Peyer's patch (tissue), 4 donors: ENCODE data around the gene PRXL2B. TPM values are rescaled to one million over a fixed set of nuclear protein-coding genes. Genes with fewer than 3 reads are reported as not detected.
"Not testable (repeated sequence)": the region's sequence is repeated elsewhere in the genome, so short reads cannot be mapped to it uniquely, and the experiment has no call there.

Source experiments
- DNase-seq, 3 donors: peaks; one replicate each; pipeline ENCODE4 v3.0.0-alpha.2; 2017 to 2019
- H3K27ac ChIP-seq, 4 donors: fragments of 200-600 bp; sonication (generic); one replicate each; pipeline ENCODE4 v1.5.1; 2016 to 2019
- H3K27me3 ChIP-seq, 2 donors: fragments of 200-600 bp; sonication (generic); one replicate each; pipeline ENCODE4 v1.5.1; 2019
- H3K36me3 ChIP-seq, 3 donors: fragments of 200-600 bp; sonication (generic); one replicate each; pipeline ENCODE4 v1.5.1; 2016 to 2019
- H3K4me1 ChIP-seq, 4 donors: fragments of 200-600 bp; sonication (generic); one replicate each; pipeline ENCODE4 v1.5.1; 2016 to 2019
- H3K4me3 ChIP-seq, 4 donors: fragments of 200-600 bp; sonication (generic); 1 replicate in 3 of 4; 2 replicates in 1 of 4; pipeline ENCODE4 v1.5.1; 2016 to 2019; ENCODE audit warnings: mild to moderate bottlenecking in 1 of 4
- H3K9me3 ChIP-seq, 4 donors: fragments of 200-600 bp; sonication (generic); one replicate each; pipeline ENCODE4 v1.5.1; 2016 to 2019; ENCODE audit warnings: mild to moderate bottlenecking in 1 of 4
- POLR2A ChIP-seq, 2 donors: fragments of 450-650 bp; IDR thresholded peaks; one replicate each; pipeline ENCODE4 v1.5.1; 2017; ENCODE audit warnings: antibody characterized with exemption in 2 of 2, mild to moderate bottlenecking in 2 of 2, moderate library complexity in 2 of 2
- total RNA-seq, 4 donors: library from RNA; depleted of rRNA; stranded (reverse); fragments of >200 nt; gene quantifications; one replicate each; pipeline ENCODE4 v1.1.0, GENCODE V29; 2016
- TF ChIP-seq, protein P1 (sequence below), 6 experiments: fragments of 450-650 bp in 4 of 6; fragments of 200-600 bp in 2 of 6; sonication (generic) in 1 of 6; IDR thresholded peaks; one replicate each; pipeline ENCODE4 v1.5.1; 2017 to 2019; ENCODE audit warnings: antibody characterized with exemption in 6 of 6, mild to moderate bottlenecking in 3 of 6, moderate library complexity in 1 of 6

PRXL2B gene
- total RNA-seq, 4 donors from 2014 or later = 41.3 to 79.5 (median 59.0) TPM

DNA sequence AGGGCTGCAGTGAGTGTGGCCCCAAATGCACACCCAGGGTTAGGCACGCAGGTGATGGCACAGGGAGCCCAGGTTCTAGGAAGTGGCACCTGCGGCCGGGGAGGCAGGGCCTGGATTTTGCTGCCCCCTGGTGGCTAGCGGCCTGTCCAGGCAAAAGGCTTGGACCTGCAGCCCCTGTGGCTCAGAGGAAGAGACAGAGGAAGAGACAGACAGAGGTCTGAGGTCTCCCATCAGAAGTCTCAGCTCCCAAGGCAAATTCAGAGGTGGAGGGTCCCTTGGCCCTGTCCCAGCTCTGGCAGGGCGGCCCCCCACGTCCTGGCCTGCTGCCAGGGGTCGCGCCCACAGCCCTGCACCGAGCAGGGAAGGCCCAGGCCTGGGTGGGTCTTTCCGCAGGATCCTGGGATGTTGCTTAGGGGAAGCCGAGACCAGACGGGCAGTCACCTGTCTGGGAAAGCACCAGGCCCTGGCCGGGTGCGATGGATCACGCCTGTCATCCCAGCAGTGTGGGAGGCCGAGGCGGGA lies 38.4 kb upstream of the PRXL2B start:
- Histone ChIP-seq H3K4me3 (peak overlapping the region; percentile 59 to 85 (median 62)), H3K4me1 (peaks cover 0 to 57% (median 24%) of the 10 kb centered on the region in 4 donors), H3K27me3 (no peaks in the 10 kb centered on the region), H3K36me3 (peaks cover 0 to 5% (median 0%) of the 10 kb centered on the region in 3 donors), H3K27ac (peak overlapping the region; percentile 94 to 99 (median 97)), H3K9me3 (no peaks in the 10 kb centered on the region)
- peak in 1 of 2 donors; percentile 48 for TF ChIP-seq POLR2A (IDR thresholded peaks at IDR 0.05)
- TF ChIP-seq, protein P1, sequence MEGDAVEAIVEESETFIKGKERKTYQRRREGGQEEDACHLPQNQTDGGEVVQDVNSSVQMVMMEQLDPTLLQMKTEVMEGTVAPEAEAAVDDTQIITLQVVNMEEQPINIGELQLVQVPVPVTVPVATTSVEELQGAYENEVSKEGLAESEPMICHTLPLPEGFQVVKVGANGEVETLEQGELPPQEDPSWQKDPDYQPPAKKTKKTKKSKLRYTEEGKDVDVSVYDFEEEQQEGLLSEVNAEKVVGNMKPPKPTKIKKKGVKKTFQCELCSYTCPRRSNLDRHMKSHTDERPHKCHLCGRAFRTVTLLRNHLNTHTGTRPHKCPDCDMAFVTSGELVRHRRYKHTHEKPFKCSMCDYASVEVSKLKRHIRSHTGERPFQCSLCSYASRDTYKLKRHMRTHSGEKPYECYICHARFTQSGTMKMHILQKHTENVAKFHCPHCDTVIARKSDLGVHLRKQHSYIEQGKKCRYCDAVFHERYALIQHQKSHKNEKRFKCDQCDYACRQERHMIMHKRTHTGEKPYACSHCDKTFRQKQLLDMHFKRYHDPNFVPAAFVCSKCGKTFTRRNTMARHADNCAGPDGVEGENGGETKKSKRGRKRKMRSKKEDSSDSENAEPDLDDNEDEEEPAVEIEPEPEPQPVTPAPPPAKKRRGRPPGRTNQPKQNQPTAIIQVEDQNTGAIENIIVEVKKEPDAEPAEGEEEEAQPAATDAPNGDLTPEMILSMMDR (IDR thresholded peaks at IDR 0.05) = peak; percentile 94 to 98 (median 96)
- peak; percentile 88 to 96 (median 93) for DNase-seq

DNA sequence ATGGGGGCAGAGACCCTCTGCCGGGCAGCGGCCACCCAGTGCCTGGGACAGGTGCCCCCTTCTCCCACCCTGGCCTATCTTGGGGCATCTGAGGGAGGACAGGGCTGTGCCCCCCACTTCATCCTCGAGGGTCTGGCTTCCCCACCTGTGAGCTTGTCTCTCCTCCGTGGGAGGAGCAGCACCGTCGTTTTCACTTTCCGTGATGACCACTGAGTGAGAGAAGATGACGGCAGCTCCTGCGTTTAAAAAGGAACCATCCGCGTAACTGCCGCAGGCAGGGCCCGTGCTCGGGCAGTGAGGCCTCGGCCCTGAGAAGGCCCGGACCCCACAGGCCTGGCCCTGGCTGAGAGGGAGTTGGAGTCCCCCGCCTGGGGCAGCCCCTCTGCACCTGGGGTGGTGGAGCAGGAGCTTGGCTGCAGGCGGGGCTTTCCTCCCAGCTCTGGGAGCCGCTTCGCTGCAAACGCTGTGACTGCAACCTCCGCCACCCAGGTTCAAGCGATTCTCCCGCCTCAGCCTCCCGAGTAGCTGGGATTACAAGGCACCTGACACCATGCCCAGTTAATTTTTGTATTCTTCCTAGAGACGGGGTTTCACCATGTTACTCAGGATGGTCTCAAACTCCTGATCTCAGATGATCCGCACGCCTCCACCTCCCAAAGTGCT lies 37.1 kb upstream of the PRXL2B start:
- H3K27me3 ChIP-seq, H3K9me3 ChIP-seq, H3K36me3 ChIP-seq, DNase-seq: not testable (repeated sequence)
- peak overlapping the region in 3 of 4 donors; percentile 22 to 65 (median 59) for H3K4me3 ChIP-seq
- H3K4me1 ChIP-seq = peaks cover 0 to 50% (median 24%) of the 10 kb centered on the region in 4 donors
- peak overlapping the region; percentile 94 to 99 (median 97) for H3K27ac ChIP-seq

DNA sequence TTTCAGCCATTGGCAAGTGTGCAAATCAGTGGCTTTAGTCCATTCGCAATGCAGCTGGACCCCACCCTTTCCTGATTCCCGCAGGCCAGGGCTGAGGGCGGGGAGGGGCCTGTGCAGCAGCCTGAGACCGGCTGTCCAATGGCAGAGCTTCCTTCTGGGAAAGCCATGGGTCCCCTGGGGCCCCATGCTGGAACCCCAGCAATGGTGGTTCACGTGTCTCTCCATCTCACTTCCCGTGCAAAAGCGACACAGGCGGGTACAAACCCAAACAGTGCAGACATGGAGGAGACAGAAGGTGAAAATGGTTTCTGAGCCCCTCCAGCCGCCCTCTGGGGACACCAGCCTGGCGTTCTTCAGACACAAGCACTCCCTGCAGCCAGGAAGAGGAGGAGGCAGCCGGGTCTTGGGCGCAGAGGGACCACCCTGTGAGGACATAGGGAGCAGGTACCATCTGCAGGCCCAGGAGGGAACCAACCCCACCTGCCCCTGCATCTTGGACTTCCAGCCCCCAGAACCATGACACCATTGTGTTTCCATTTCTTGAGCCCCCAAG lies 36.2 kb upstream of the PRXL2B start:
- H3K4me3 ChIP-seq = not testable (repeated sequence)
- H3K4me1 ChIP-seq = peaks cover 0 to 50% (median 30%) of the 10 kb centered on the region in 4 donors
- peak overlapping the region in 2 of 4 donors; percentile 43 to 99 for H3K27ac ChIP-seq

DNA sequence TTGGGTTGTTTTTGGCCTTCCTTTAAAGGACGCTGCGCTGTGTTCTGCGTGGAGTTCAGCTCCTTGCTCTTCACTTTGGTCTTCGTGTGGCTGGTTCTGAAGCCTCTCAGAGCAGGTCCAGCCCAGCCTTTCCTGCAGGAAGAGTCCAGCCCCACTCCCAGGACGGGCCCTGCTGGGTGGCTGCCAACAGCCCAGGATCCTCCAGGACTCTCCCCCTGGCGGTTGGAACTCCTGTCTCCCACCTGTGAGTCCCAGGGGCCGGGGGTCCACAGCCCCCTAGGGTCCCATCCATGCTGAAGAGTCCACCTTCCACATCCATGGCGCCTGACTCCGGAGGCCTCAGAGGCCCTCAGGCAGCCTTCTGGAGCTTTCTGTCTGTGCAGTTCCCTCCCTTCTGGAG lies 35.0 kb upstream of the PRXL2B start:
- not testable (repeated sequence) for H3K27me3 ChIP-seq, H3K9me3 ChIP-seq, H3K27ac ChIP-seq, H3K36me3 ChIP-seq, H3K4me3 ChIP-seq, DNase-seq
- peaks cover 0 to 43% (median 31%) of the 10 kb centered on the region in 4 donors for H3K4me1 ChIP-seq

More for the DNA sequence above, 36.2 kb upstream of the PRXL2B start:
- not testable (repeated sequence) for DNase-seq, H3K36me3 ChIP-seq, H3K9me3 ChIP-seq, H3K27me3 ChIP-seq

DNA sequence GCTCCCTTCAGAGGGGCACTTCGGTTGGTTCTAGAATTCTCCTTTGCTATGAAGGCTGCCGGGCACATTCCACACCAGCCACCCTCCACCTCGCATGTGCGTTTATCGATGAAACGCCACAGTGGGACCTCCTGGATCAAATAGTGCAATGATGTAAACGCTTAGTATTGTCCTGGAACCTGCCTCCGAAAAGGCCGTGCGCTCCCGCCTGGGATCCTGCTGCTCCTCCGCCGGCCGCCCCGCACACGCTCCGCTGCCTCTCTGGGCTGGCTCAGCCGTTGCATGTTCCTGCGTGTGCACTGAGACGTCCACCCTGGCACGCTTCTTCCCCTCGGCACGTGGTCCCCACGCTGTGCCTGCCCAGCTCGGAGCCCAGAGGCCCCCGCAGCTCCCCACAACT lies 34.4 kb upstream of the PRXL2B start:
- no peaks in the 10 kb centered on the region for H3K9me3 ChIP-seq
- H3K27me3 ChIP-seq = no peaks in the 10 kb centered on the region
- no peak overlapping the region for H3K27ac ChIP-seq
- TF ChIP-seq, protein P1 (IDR thresholded peaks at IDR 0.05) = no peak
- TF ChIP-seq POLR2A (IDR thresholded peaks at IDR 0.05) = no peak
- no peak for DNase-seq
- peaks cover 0 to 42% (median 30%) of the 10 kb centered on the region in 4 donors for H3K4me1 ChIP-seq
- peaks cover 0 to 5% (median 0%) of the 10 kb centered on the region in 3 donors for H3K36me3 ChIP-seq
- no peak overlapping the region for H3K4me3 ChIP-seq

DNA sequence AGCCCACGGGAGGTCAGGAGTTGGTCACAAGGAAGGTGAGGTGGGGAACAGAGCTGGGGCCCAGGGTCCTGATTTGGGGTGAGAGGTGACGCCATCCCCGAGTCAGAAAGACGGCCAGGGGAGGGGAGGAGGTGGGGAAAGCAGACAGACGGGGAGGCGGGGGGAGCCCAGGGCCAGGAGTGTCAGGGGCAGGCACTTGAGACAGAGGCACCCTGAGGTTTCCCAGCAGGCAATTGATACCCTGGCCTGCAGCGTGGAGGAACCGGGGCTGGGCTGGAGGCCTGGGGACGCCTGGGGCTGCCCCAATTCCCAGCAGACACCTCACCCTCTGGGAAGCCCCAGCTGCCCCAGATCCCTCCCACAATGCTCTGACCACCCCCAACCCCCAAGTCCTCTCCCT lies 33.5 kb upstream of the PRXL2B start:
- not testable (repeated sequence) for H3K27me3 ChIP-seq, H3K4me3 ChIP-seq, H3K27ac ChIP-seq, H3K9me3 ChIP-seq, H3K36me3 ChIP-seq, DNase-seq
- H3K4me1 ChIP-seq = peaks cover 0 to 42% (median 31%) of the 10 kb centered on the region in 4 donors

DNA sequence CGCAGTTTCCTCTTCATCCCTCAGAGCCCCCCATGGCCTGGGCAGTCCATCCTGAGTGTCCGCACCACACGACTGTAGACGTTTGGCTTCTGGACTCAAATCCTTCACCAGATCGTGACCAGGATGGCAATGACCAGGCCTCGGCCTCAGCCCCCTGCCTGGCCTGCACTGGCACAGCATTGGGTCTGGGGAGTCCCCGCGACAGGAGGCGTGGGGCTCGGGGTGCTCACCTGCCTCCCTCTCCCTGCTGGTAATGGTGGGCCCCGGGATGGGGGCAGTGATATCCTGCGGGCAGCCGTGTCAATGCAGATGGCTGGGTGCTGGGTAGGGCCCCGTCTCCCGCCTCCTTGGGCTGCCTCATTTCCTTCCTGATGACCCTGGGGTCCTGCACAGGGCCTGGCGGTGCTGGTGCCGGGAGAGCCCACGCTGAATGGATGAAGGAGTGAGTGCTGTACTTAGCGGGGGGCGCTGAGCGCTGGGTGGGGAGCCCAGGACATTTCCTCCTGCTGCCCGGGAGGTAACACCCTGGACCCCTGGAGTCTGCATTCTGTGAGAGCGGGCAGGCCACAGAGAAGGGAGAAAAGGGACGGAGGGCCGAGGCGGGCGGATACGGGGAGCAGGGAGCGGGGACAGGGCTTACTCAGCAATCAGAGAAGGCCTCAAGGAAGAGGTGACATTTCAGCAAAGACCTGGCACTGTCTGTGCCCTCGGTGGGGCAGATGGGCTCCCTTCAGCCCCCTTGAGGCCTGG lies 32.5 kb upstream of the PRXL2B start:
- no peak for TF ChIP-seq POLR2A (IDR thresholded peaks at IDR 0.05)
- TF ChIP-seq, protein P1 (IDR thresholded peaks at IDR 0.05) = no peak
- H3K4me3 ChIP-seq = peak overlapping the region in 2 of 4 donors; percentile 67 to 78
- DNase-seq = no peak
- H3K9me3 ChIP-seq = no peaks in the 10 kb centered on the region
- H3K4me1 ChIP-seq = peaks cover 0 to 45% (median 27%) of the 10 kb centered on the region in 4 donors
- no peaks in the 10 kb centered on the region for H3K27me3 ChIP-seq
- peaks cover 0 to 17% (median 0%) of the 10 kb centered on the region in 3 donors for H3K36me3 ChIP-seq
- peak overlapping the region in 2 of 4 donors; percentile 95 to 98 for H3K27ac ChIP-seq
